Smooth muscle cell (in vitro differentiated cells): ENCODE results near the gene ARHGEF35. TPM values are rescaled to one million over a fixed set of nuclear protein-coding genes. Genes with fewer than 3 reads are reported as not detected.
"Not testable (repeated sequence)": the region's sequence is repeated elsewhere in the genome, so short reads cannot be mapped to it uniquely, and the experiment has no call there.

ENCODE experiments used
- DNase-seq: peaks from one replicate; lab custom pipeline; 2025; ENCODE audit not compliant: unreplicated experiment; lab: John Stamatoyannopoulos, UW
- H2AFZ ChIP-seq: fragments of 200-600 bp; sonication (generic); 2 replicates; pipeline ENCODE4 v1.6.0; 2016; ENCODE audit warnings: antibody characterized with exemption, low read depth, mild to moderate bottlenecking
- H3F3A ChIP-seq: fragments of 200-600 bp; sonication (generic); 2 replicates; pipeline ENCODE4 v1.6.0; 2017; ENCODE audit warnings: antibody characterized with exemption, low read depth
- H3K27ac ChIP-seq: fragments of 200-600 bp; sonication (generic); 2 replicates; pipeline ENCODE4 v1.5.1; 2016; ENCODE audit warnings: low read depth, mild to moderate bottlenecking
- H3K27me3 ChIP-seq: fragments of 200-600 bp; sonication (generic); 2 replicates; pipeline ENCODE4 v1.6.1; 2016; ENCODE audit warnings: low read depth, mild to moderate bottlenecking
- H3K36me3 ChIP-seq: fragments of 200-600 bp; sonication (generic); 2 replicates; pipeline ENCODE4 v1.5.1; 2016; ENCODE audit warnings: low read depth
- H3K4me1 ChIP-seq: fragments of 200-600 bp; sonication (generic); 2 replicates; pipeline ENCODE4 v1.5.1; 2016; ENCODE audit warnings: low read depth
- H3K4me2 ChIP-seq: fragments of 200-600 bp; sonication (generic); 2 replicates; pipeline ENCODE4 v1.6.0; 2016; ENCODE audit warnings: mild to moderate bottlenecking
- H3K4me3 ChIP-seq: fragments of 200-600 bp; sonication (generic); 2 replicates; pipeline ENCODE4 v1.5.1; 2016; ENCODE audit warnings: mild to moderate bottlenecking
- H3K79me2 ChIP-seq: fragments of 200-600 bp; sonication (generic); 2 replicates; pipeline ENCODE4 v1.6.0; 2016; ENCODE audit warnings: low read depth, mild to moderate bottlenecking
- H3K9ac ChIP-seq: fragments of 200-600 bp; sonication (generic); 2 replicates; pipeline ENCODE4 v1.6.0; 2016; ENCODE audit warnings: low read depth
- H3K9me3 ChIP-seq: fragments of 200-600 bp; sonication (generic); replicated peaks from 2 replicates; pipeline ENCODE4 v1.5.1; 2016; ENCODE audit warnings: low read depth
- H4K20me1 ChIP-seq: fragments of 200-600 bp; sonication (generic); 2 replicates; pipeline ENCODE4 v1.6.0; 2016; ENCODE audit warnings: low read depth
- WGBS: methylation state at CpG from one replicate; pipeline ENCODE4 v1.1.7; 2016; ENCODE audit warnings: low lambda C conversion rate; 5-methylcytosine and 5-hydroxymethylcytosine counted together
- polyA plus RNA-seq: library from polyadenylated mRNA; unstranded; fragments of >200 nt; fragmentation: Nextera tagmentation; extraction: Ambion mirVana; gene quantifications from 2 replicates; pipeline ENCODE4 v1.2.1, GENCODE V29; 2016
- total RNA-seq: library from RNA; depleted of rRNA; stranded (reverse); fragments of >200 nt; gene quantifications from 2 replicates; pipeline ENCODE4 v1.2.3, GENCODE V29; 2014

ARHGEF35 gene
- total and polyA plus RNA-seq, 2 experiments from 2014 or later: 4.2 to 4.7 TPM

DNA sequence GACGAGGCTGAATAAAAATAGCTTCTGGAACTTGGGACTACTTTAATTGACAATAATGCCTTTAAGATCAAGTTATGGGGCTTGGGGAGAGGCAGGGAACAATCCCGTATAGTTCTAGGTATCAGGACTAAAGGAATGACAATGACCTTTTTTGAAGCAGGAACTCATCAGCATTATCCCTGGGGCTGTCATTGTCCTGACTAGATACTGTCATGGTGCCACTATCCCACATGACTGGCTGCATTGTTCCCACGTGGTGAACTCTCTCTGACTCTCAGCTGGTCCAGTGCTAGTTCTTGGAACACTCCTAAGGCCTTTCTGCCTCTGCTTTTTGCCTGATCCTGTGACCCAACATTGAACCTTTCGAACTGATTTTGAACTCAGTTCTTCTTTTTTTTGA is 3.3 kb upstream of the ARHGEF35 start:
- not testable (repeated sequence) for H3K9me3 ChIP-seq, H3K79me2 ChIP-seq, H3K4me1 ChIP-seq, H4K20me1 ChIP-seq, H3K27ac ChIP-seq, H3K36me3 ChIP-seq, H3K4me3 ChIP-seq, DNase-seq, H2AFZ ChIP-seq, H3F3A ChIP-seq, H3K27me3 ChIP-seq, H3K9ac ChIP-seq, H3K4me2 ChIP-seq
- WGBS: 68% methylated on average over 3 of the region's 4 CpGs

GRCh38 chr7:144194453-144194852 is 1.2 kb downstream of the ARHGEF35 start:
- H3F3A ChIP-seq, H3K27me3 ChIP-seq, H3K36me3 ChIP-seq, H3K9me3 ChIP-seq, H3K4me1 ChIP-seq, H3K4me3 ChIP-seq, H2AFZ ChIP-seq, H3K79me2 ChIP-seq, H3K9ac ChIP-seq, H4K20me1 ChIP-seq, H3K27ac ChIP-seq, DNase-seq, H3K4me2 ChIP-seq: not testable (repeated sequence)
- WGBS: no CpG with 5 or more reads among the region's 6 CpGs

- not testable (repeated sequence) for H3K79me2 ChIP-seq, DNase-seq, H3K4me1 ChIP-seq, H3K9ac ChIP-seq, H3F3A ChIP-seq, H3K4me3 ChIP-seq, H3K27ac ChIP-seq, H3K9me3 ChIP-seq, H2AFZ ChIP-seq, H3K27me3 ChIP-seq, H3K36me3 ChIP-seq, H4K20me1 ChIP-seq, H3K4me2 ChIP-seq
- WGBS: 92% methylated on average over 2 of the region's 11 CpGs
Measured at GRCh38 chr7:144193782-144194181, 1.9 kb downstream of the ARHGEF35 start.

DNA sequence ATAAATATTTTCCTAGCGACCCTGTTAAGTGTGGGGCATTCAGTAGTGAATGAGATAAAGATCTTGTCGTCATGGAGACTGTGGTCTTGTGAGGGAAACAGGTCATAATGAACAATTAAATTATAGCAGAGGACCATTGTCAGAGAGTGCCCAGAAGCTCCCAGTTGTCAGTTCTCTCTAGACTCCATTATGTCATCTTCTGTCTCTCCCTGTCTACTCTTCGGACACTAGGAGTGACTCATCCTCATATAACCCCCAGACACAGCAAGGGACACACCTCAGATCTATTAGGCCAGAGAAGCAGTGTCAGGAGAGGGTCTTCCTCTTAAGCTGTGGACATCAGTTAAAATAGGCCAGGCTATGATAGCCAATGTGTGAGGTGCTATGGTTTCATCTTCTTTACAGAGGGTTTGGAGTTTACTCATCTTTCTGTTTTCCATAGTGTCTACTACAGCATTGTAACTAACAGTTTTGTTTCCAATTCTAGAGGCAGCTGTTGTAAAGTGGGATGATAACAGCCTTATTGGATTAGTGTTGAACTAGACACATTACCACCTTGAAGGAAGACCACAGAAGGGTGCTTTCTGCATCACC is 7.0 kb downstream of the ARHGEF35 start:
- not testable (repeated sequence) for H3K4me2 ChIP-seq, H3K27ac ChIP-seq, H3K36me3 ChIP-seq, H3K9ac ChIP-seq, H3K79me2 ChIP-seq, H3K9me3 ChIP-seq, H3F3A ChIP-seq, H3K4me1 ChIP-seq, H3K4me3 ChIP-seq, DNase-seq, H3K27me3 ChIP-seq, H4K20me1 ChIP-seq, H2AFZ ChIP-seq
- WGBS: no CpG with 5 or more reads among the region's 3 CpGs

DNA sequence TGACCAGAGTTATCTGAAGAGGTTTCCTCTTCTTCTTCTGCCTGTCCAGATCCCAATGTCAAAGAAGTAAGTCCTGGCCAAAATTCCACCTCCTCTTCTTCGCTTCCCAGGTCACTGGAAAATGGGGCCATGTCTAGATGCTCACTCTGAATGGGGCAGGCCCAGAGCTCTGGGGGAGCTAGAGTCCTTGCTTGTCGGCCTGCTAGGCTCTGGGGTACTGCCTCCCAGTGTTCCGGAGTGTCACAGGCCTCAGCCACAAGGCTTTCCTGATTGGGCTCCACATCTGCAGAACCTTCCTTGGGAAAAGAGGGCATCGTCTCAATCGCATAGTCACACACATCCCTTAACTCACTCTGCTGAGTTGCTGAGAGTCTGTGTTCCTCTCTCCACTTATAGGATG is 7.8 kb downstream of the ARHGEF35 start:
- H3K27me3 ChIP-seq, H3K79me2 ChIP-seq, H3K4me3 ChIP-seq, H4K20me1 ChIP-seq, H3K9me3 ChIP-seq, H3F3A ChIP-seq, H3K36me3 ChIP-seq, H3K9ac ChIP-seq, H2AFZ ChIP-seq, H3K4me2 ChIP-seq, DNase-seq, H3K27ac ChIP-seq, H3K4me1 ChIP-seq: not testable (repeated sequence)
- no CpG with 5 or more reads among the region's 5 CpGs for WGBS

- H3K36me3 ChIP-seq, H3K9ac ChIP-seq, H3F3A ChIP-seq, H2AFZ ChIP-seq, H4K20me1 ChIP-seq, H3K4me1 ChIP-seq, DNase-seq, H3K4me2 ChIP-seq, H3K9me3 ChIP-seq, H3K27ac ChIP-seq, H3K4me3 ChIP-seq, H3K79me2 ChIP-seq, H3K27me3 ChIP-seq: not testable (repeated sequence)
- WGBS: no CpG with 5 or more reads among the region's 19 CpGs
Measured at GRCh38 chr7:144183166-144183565, 12.5 kb downstream of the ARHGEF35 start, which contains the start of gene CTAGE4. TSS of gene CTAGE4 (plus strand) at chr7:144183466. CDS start at chr7:144183504, 38 bp downstream.

- WGBS: 100% methylated on average over 1 of the region's 2 CpGs
- H3K9me3 ChIP-seq, H3F3A ChIP-seq, H3K36me3 ChIP-seq, H2AFZ ChIP-seq, H3K4me1 ChIP-seq, H3K4me2 ChIP-seq, H3K4me3 ChIP-seq, H4K20me1 ChIP-seq, DNase-seq, H3K9ac ChIP-seq, H3K79me2 ChIP-seq, H3K27me3 ChIP-seq, H3K27ac ChIP-seq: not testable (repeated sequence)
Measured at GRCh38 chr7:144179165-144179479, 16.5 kb downstream of the ARHGEF35 start.
